CD4-positive, CD25-positive, alpha-beta regulatory T cell (primary cell): ENCODE results near the gene SEMA4C. TPM values are rescaled to one million over a fixed set of nuclear protein-coding genes. Genes with fewer than 3 reads are reported as not detected.

Experiments used
- ATAC-seq, 2 donors: fragments of 150-1000 bp; cut with Tn5 transposase; one replicate each; pipeline ENCODE4 v1.10.0; 2021; ENCODE audit warnings: low read depth in 2 of 2, moderate number of reproducible peaks in 2 of 2, moderate library complexity in 1 of 2
- DNase-seq, 3 donors: peaks; one replicate each; pipeline versions ENCODE4 v3.0.0 to v3.0.0-alpha.2; 2012 to 2022; ENCODE audit warnings: mixed read lengths in 1 of 3
- H3K27ac ChIP-seq: one replicate; pipeline ENCODE4 v1.7.0; 2013; ENCODE audit warnings: mild to moderate bottlenecking, low read length; ENCODE audit not compliant: insufficient read depth, poor library complexity, severe bottlenecking
- H3K27me3 ChIP-seq: one replicate; pipeline ENCODE4 v1.7.0; 2013; ENCODE audit warnings: low read length; ENCODE audit not compliant: control insufficient read depth, insufficient read depth
- H3K36me3 ChIP-seq: one replicate; pipeline ENCODE4 v1.7.0; 2013; ENCODE audit warnings: mild to moderate bottlenecking, low read length, moderate library complexity; ENCODE audit not compliant: control insufficient read depth, insufficient read depth
- H3K4me1 ChIP-seq: 2 replicates; pipeline ENCODE4 v1.7.0; 2013; ENCODE audit warnings: mild to moderate bottlenecking, low read length; ENCODE audit not compliant: insufficient read depth, control insufficient read depth, poor library complexity, severe bottlenecking
- H3K4me3 ChIP-seq: one replicate; pipeline ENCODE4 v1.7.0; 2013; ENCODE audit warnings: low read depth, mild to moderate bottlenecking, low read length, moderate library complexity
- H3K9me3 ChIP-seq, 2 experiments: 1 replicate in 1 of 2; 2 replicates in 1 of 2; pipeline ENCODE4 v1.7.0; 2013; ENCODE audit warnings: low read length in 2 of 2, mild to moderate bottlenecking in 1 of 2, moderate library complexity in 1 of 2; ENCODE audit not compliant: control insufficient read depth in 2 of 2
- H3K27ac Mint-ChIP-seq, 3 donors: one replicate each; pipeline ENCODE4 v1.8.0; 2020 to 2022; ENCODE audit warnings: mild to moderate bottlenecking in 3 of 3, mixed read lengths in 3 of 3, moderate library complexity in 2 of 3
- H3K27me3 Mint-ChIP-seq: one replicate; pipeline ENCODE4 v1.8.0; 2022; ENCODE audit warnings: mild to moderate bottlenecking, mixed read lengths
- H3K36me3 Mint-ChIP-seq: one replicate; pipeline ENCODE4 v1.8.0; 2020; ENCODE audit warnings: mixed read lengths
- H3K4me1 Mint-ChIP-seq, 4 donors: one replicate each; pipeline ENCODE4 v1.8.0; 2020 to 2022; ENCODE audit warnings: mixed read lengths in 4 of 4, mild to moderate bottlenecking in 1 of 4
- H3K4me3 Mint-ChIP-seq, 4 donors: one replicate each; pipeline ENCODE4 v1.8.0; 2020 to 2022; ENCODE audit warnings: mild to moderate bottlenecking in 4 of 4, mixed read lengths in 4 of 4, moderate library complexity in 3 of 4
- H3K9me3 Mint-ChIP-seq, 7 donors: one replicate each; pipeline ENCODE4 v1.8.0; 2020 to 2022; ENCODE audit warnings: mixed read lengths in 7 of 7, mild to moderate bottlenecking in 3 of 7, moderate library complexity in 2 of 7
- polyA plus RNA-seq, 4 donors: library from polyadenylated mRNA; unstranded; fragments of 300-500 nt; fragmentation: Illumina TruSeq; gene quantifications; one replicate each; pipeline ENCODE4 v1.2.3, GENCODE V29; 2021
- total RNA-seq: library from RNA; stranded (reverse); gene quantifications from one replicate; pipeline ENCODE4 v1.2.3, GENCODE V29; 2022

SEMA4C gene
- total and polyA plus RNA-seq, 5 donors from 2014 or later = 1.3 to 23.3 (median 2.7) TPM

GRCh38 chr2:96888072-96889011 is 18.5 kb upstream of the SEMA4C start:
- Histone ChIP-seq H3K27me3 (no peaks in the 10 kb centered on the region), H3K9me3 (no peaks in the 10 kb centered on the region), H3K36me3 (no peaks in the 10 kb centered on the region), H3K4me1 (peaks cover 20% of the 10 kb centered on the region), H3K4me3 (no peak overlapping the region), H3K27ac (no peak overlapping the region)
- Mint-ChIP-seq H3K4me3 (no peak overlapping the region), H3K4me1 (peaks cover 5 to 58% (median 8%) of the 10 kb centered on the region in 4 donors), H3K9me3 (no peaks in the 10 kb centered on the region), H3K27me3 (no peaks in the 10 kb centered on the region), H3K36me3 (no peaks in the 10 kb centered on the region), H3K27ac (peak overlapping the region; percentile 65 to 85 (median 83))
- DNase-seq (no peak), ATAC-seq (peak in 1 of 2 donors; percentile 16)

DNA sequence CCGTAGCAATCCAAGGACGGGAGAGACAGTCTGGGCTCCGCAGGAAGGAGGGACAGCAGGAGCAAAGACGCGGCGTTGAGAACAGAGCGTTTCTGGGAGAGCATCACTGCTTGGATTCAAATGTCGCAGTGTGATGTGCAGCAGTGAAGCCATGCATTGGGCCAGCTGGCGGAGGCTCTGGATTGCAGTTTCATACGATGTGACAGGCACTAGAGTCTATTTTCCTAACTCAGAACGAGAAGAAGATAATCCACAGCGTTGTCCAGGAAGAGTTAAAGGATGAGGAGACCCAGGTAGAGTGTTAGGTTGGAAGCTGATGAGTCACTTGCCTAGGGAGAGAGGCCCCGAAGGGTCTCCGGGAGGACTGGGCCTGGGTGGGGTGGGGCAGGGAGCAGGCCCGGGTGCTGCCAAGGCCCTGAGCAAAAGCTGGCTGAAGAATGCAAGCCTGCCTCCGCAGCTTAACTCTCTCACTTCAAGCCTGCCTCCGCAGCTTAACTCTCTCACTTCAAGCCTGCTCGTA is 17.7 kb upstream of the SEMA4C start:
- no peaks in the 10 kb centered on the region for H3K27me3 ChIP-seq
- Mint-ChIP-seq H3K27me3 (no peaks in the 10 kb centered on the region), H3K36me3 (no peaks in the 10 kb centered on the region), H3K4me1 (peaks cover 5 to 50% (median 8%) of the 10 kb centered on the region in 4 donors), H3K27ac (peak overlapping the region in 2 of 3 donors; percentile 83 to 85), H3K4me3 (peak overlapping the region in 1 of 4 donors; percentile 49), H3K9me3 (no peaks in the 10 kb centered on the region)
- H3K4me1 ChIP-seq = peaks cover 20% of the 10 kb centered on the region
- DNase-seq = no peak
- no peak for ATAC-seq
- H3K4me3 ChIP-seq = no peak overlapping the region
- no peaks in the 10 kb centered on the region for H3K9me3 ChIP-seq
- no peak overlapping the region for H3K27ac ChIP-seq
- H3K36me3 ChIP-seq = no peaks in the 10 kb centered on the region

DNA sequence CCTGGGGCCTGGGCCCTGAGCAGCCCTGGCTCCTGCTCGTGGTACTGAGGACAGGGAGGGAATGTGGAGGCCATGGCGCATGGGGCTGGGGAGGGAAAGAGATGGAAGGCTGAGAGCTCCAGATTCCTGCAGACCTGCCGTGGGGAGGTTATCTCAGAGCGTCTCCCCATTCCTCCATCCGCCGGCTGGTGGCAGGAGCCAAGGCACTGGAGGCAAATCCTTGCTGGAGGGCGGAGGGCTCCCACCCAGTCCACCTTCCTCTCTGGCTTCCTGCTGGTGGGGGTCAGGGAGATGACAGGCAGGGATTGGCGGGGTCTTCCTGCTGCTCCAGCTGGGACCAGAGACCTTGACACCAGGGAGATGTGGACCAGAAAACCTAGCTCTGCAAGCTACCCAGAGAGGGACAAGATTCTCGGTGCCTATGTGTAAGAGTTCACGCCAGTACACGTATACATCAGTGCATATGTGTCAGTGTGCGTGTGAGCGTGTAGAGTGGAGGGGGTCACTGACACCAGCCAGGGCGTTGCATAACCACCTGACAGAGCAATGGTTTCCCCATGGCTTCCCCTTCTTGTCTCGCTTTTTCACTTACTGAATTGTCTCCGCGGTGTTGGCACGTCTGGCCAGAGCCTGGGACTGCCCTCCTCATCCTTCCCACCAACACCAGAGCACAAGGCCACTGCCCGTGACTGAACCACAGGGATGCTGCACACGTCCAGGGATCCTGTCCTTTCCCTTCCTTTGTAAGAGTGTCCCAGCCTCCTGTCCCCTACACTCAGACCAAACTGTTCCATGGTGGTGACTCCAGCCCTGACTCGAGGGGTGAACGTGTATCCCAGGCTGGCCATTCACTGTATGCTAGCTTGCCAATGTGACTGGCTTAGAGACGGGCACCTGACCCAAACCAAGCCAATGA is 15.8 kb upstream of the SEMA4C start:
- peaks cover 0 to 33% (median 5%) of the 10 kb centered on the region in 4 donors for H3K4me1 Mint-ChIP-seq

DNA sequence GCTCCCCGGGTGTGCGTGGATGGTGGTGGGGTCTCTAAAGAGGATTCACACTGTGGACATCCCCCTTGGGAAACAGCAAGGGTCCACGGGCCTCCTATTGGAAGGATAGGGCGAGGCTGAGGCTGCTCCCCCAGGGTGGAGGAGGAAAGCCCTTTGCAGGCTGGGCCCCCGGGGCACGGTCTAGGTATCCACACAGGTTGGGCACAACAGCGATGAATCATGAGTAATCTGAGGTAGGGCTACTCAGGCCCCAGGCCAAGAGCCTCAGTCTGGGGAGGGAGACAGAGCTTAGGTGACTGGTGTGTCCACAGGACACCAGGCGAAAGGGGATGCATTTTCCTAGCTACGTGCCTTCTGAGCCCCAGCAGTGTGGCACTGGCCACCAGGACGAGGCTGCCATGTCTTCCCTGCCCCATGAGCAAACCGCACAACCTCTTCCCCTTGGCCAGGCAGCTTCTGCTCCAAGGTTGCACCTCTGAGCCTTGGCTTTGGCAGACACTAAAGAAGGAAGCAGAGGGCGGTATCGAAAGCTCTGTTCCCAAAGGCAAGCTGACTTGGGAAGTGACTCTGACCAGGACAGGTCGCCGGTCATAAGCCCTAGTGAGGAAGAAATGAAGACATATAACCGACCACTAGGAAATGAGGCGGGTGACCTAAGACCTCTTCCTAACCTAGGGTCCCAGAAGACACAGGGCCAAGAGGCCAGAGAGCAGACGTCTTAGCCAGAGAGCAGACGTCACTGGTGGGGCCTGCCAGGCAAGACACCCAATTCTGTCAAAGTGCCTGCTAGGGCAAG is 14.6 kb upstream of the SEMA4C start:
- peaks cover 0 to 31% (median 4%) of the 10 kb centered on the region in 4 donors for H3K4me1 Mint-ChIP-seq
- H3K4me3 ChIP-seq = no peak overlapping the region
- H3K27me3 Mint-ChIP-seq = no peaks in the 10 kb centered on the region
- DNase-seq (no peak), ATAC-seq (no peak)
- no peaks in the 10 kb centered on the region for H3K9me3 ChIP-seq
- H3K27me3 ChIP-seq = no peaks in the 10 kb centered on the region
- H3K36me3 Mint-ChIP-seq = no peaks in the 10 kb centered on the region
- no peaks in the 10 kb centered on the region for H3K4me1 ChIP-seq
- no peaks in the 10 kb centered on the region for H3K9me3 Mint-ChIP-seq
- H3K27ac ChIP-seq = no peak overlapping the region
- H3K4me3 Mint-ChIP-seq = no peak overlapping the region
- no peaks in the 10 kb centered on the region for H3K36me3 ChIP-seq
- H3K27ac Mint-ChIP-seq = no peak overlapping the region

More for the DNA sequence above, 15.8 kb upstream of the SEMA4C start:
- Histone ChIP-seq H3K27ac (no peak overlapping the region), H3K27me3 (no peaks in the 10 kb centered on the region), H3K4me1 (peaks cover 2% of the 10 kb centered on the region), H3K4me3 (no peak overlapping the region), H3K9me3 (no peaks in the 10 kb centered on the region), H3K36me3 (no peaks in the 10 kb centered on the region)
- peak overlapping the region in 2 of 3 donors; percentile 8 to 51 for H3K27ac Mint-ChIP-seq
- ATAC-seq (no peak), DNase-seq (no peak)
- H3K36me3 Mint-ChIP-seq = no peaks in the 10 kb centered on the region
- no peaks in the 10 kb centered on the region for H3K27me3 Mint-ChIP-seq
- no peak overlapping the region for H3K4me3 Mint-ChIP-seq
- no peaks in the 10 kb centered on the region for H3K9me3 Mint-ChIP-seq

GRCh38 chr2:96883306-96883705 is 13.4 kb upstream of the SEMA4C start:
- H3K4me3 ChIP-seq = no peak overlapping the region
- Mint-ChIP-seq H3K4me3 (no peak overlapping the region), H3K27ac (no peak overlapping the region), H3K27me3 (peaks cover 7% of the 10 kb centered on the region), H3K9me3 (no peaks in the 10 kb centered on the region), H3K36me3 (no peaks in the 10 kb centered on the region), H3K4me1 (peaks cover 0 to 22% (median 4%) of the 10 kb centered on the region in 4 donors)
- no peaks in the 10 kb centered on the region for H3K36me3 ChIP-seq
- DNase-seq (no peak), ATAC-seq (no peak)
- H3K9me3 ChIP-seq = no peaks in the 10 kb centered on the region
- H3K27ac ChIP-seq = no peak overlapping the region
- H3K27me3 ChIP-seq = no peaks in the 10 kb centered on the region
- no peaks in the 10 kb centered on the region for H3K4me1 ChIP-seq

DNA sequence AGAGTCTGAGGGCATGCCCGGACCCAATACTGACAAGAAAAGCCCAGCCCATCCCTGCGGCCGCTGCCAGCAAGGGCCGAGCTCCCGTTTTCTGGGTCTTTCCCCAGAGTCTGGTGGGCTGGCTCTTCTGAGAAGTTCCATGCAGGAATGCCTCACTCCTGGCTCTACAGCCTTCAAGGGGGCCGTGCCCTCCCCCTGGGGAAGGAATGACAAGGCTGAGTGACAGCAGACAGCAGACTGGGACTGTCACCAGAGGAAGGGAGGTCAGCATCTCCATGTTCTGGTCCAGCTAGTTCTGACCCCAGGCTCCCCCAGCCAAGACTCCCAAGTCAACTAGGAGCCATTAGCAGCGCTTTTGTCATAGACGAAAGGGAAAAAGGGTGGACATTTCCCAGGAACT is 13.0 kb upstream of the SEMA4C start:
- Histone ChIP-seq H3K4me1 (no peaks in the 10 kb centered on the region), H3K4me3 (no peak overlapping the region), H3K36me3 (no peaks in the 10 kb centered on the region), H3K9me3 (no peaks in the 10 kb centered on the region), H3K27ac (no peak overlapping the region), H3K27me3 (no peaks in the 10 kb centered on the region)
- H3K4me3 Mint-ChIP-seq = no peak overlapping the region
- ATAC-seq = no peak
- H3K4me1 Mint-ChIP-seq = peaks cover 0 to 18% (median 4%) of the 10 kb centered on the region in 4 donors
- H3K36me3 Mint-ChIP-seq = no peaks in the 10 kb centered on the region
- no peak overlapping the region for H3K27ac Mint-ChIP-seq
- H3K9me3 Mint-ChIP-seq = no peaks in the 10 kb centered on the region
- H3K27me3 Mint-ChIP-seq = peaks cover 7% of the 10 kb centered on the region
- no peak for DNase-seq

DNA sequence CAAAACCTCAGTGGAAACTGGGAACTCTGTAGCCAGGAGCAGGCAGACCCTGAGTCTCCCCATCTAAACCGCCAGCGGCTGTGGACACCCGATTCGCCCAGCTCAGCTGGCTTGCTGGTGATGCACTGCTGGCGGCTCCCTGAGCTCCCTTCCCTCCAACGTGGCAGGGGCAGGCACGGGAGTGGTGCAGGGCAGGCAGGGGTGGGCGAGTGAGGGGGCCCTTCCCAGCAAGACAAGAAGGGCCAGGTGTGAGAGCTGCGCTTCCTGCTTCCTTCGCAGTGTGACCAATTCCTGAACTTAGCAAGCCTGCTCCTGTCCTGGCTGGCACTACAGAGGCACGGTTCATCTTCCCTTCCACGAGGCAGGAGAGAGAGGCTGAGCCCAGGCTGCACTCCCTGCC is 12.3 kb upstream of the SEMA4C start:
- Mint-ChIP-seq H3K27ac (no peak overlapping the region), H3K4me3 (no peak overlapping the region), H3K36me3 (no peaks in the 10 kb centered on the region), H3K9me3 (no peaks in the 10 kb centered on the region), H3K27me3 (peaks cover 7% of the 10 kb centered on the region), H3K4me1 (peaks cover 0 to 13% (median 1%) of the 10 kb centered on the region in 4 donors)
- Histone ChIP-seq H3K4me1 (no peaks in the 10 kb centered on the region), H3K36me3 (no peaks in the 10 kb centered on the region), H3K4me3 (no peak overlapping the region), H3K9me3 (no peaks in the 10 kb centered on the region), H3K27ac (no peak overlapping the region), H3K27me3 (no peaks in the 10 kb centered on the region)
- ATAC-seq (no peak), DNase-seq (no peak)
